IPS-NIHi7 (cell line): Measurements from ENCODE around the gene PGLYRP1.

Source experiments
- DNase-seq: peaks from one replicate; pipeline ENCODE4 v3.0.0; 2012; ENCODE audit warnings: mixed read lengths; ENCODE audit errors: extremely low spot score

The PGLYRP1 gene

GRCh38 chr19:45969676-45970075 lies 53.2 kb downstream of the PGLYRP1 start:
- no peak for DNase-seq
